ENCODE results near the gene BRMS1.

BRMS1 gene

GRCh38 chr11:66349084-66349386 is 4.1 kb upstream of the BRMS1 start:
- Histone ChIP-seq H3K4me3 (ENCODE audit: low read depth, low read length, poor library complexity, severe bottlenecking) (peak overlapping the region; percentile 69), H2AFZ (ENCODE audit: low read length) (no peak overlapping the region), H3K9me3 (ENCODE audit: low read length) (no peaks in the 10 kb centered on the region), H3K27me3 (ENCODE audit: insufficient read depth, low read length) (no peaks in the 10 kb centered on the region), H3K9me2 (ENCODE audit: low read depth, low read length) (no peaks in the 10 kb centered on the region), H3K27ac (ENCODE audit: low read depth, low read length, poor library complexity, severe bottlenecking) (no peak overlapping the region), H3F3A (ENCODE audit: insufficient read depth, low read length) (0 out of 2 replicates have a peak, but pooled peaks cover 4% of the 10 kb centered on the region), H3K79me2 (ENCODE audit: insufficient read depth, low read length) (peaks cover 5% of the 10 kb centered on the region; the same call in 1 of the 2 replicates), H3K4me2 (ENCODE audit: low read length) (peak overlapping the region; percentile 5; the same call in 1 of the 2 replicates), H4K20me1 (ENCODE audit: insufficient read depth, low read length) (no peaks in the 10 kb centered on the region), H3K9ac (ENCODE audit: low read length) (no peak overlapping the region), H3K36me3 (ENCODE audit: insufficient read depth, low read length) (peaks cover 10% of the 10 kb centered on the region; the same call in 1 of the 2 replicates), H3K4me1 (ENCODE audit: insufficient read depth, low read length, severe bottlenecking) (peaks cover 34% of the 10 kb centered on the region)
- no peak for TF ChIP-seq EZH2 (IDR thresholded peaks at IDR 0.05; ENCODE audit: borderline replicate concordance, low read length)
- TF ChIP-seq CTCF (IDR thresholded peaks at IDR 0.05; ENCODE audit: low read length) = no peak

- no peaks in the 10 kb centered on the region for H4K20me1 ChIP-seq (ENCODE audit: insufficient read depth, low read length)
- H3K9me3 ChIP-seq (ENCODE audit: low read length) = no peaks in the 10 kb centered on the region
- no peak within 1 kb of the TSS for H2AFZ ChIP-seq (ENCODE audit: low read length)
- no peaks in the 10 kb centered on the region for H3K9me2 ChIP-seq (ENCODE audit: low read depth, low read length)
- H3K4me1 ChIP-seq (ENCODE audit: insufficient read depth, low read length, severe bottlenecking) = peaks cover 43% of the 10 kb centered on the region
- H3K27me3 ChIP-seq (ENCODE audit: insufficient read depth, low read length) = no peaks in the 10 kb centered on the region
- TF ChIP-seq EZH2 (IDR thresholded peaks at IDR 0.05; ENCODE audit: borderline replicate concordance, low read length) = no peak
- no peak for TF ChIP-seq CTCF (IDR thresholded peaks at IDR 0.05; ENCODE audit: low read length)
- H3K27ac ChIP-seq (ENCODE audit: low read depth, low read length, poor library complexity, severe bottlenecking) = peak within 1 kb of the TSS; percentile 69
- 0 out of 2 replicates have a peak, but pooled peaks cover 4% of the 10 kb centered on the region for H3F3A ChIP-seq (ENCODE audit: insufficient read depth, low read length)
- H3K9ac ChIP-seq (ENCODE audit: low read length) = peak within 1 kb of the TSS; percentile 83
- peaks cover 9% of the 10 kb centered on the region for H3K79me2 ChIP-seq (ENCODE audit: insufficient read depth, low read length)
- peak within 1 kb of the TSS; percentile 91 for H3K4me2 ChIP-seq (ENCODE audit: low read length)
- peak within 1 kb of the TSS; percentile 96 for H3K4me3 ChIP-seq (ENCODE audit: low read depth, low read length, poor library complexity, severe bottlenecking)
- no peaks in the 10 kb centered on the region for H3K36me3 ChIP-seq (ENCODE audit: insufficient read depth, low read length)
Measured at GRCh38 chr11:66347425-66348276, 2.7 kb upstream of the BRMS1 start, which contains the start of gene B4GAT1. B4GAT1 (minus strand) TSS chr11:66347629; CDS start chr11:66347545, 84 bp downstream.

GRCh38 chr11:66346476-66347424 is 1.8 kb upstream of the BRMS1 start:
- Histone ChIP-seq H3K27me3 (ENCODE audit: insufficient read depth, low read length) (no peaks in the 10 kb centered on the region), H3F3A (ENCODE audit: insufficient read depth, low read length) (0 out of 2 replicates have a peak, but pooled peaks cover 4% of the 10 kb centered on the region), H3K9me2 (ENCODE audit: low read depth, low read length) (no peaks in the 10 kb centered on the region), H3K36me3 (ENCODE audit: insufficient read depth, low read length) (peaks cover 4% of the 10 kb centered on the region; the same call in 1 of the 2 replicates), H3K79me2 (ENCODE audit: insufficient read depth, low read length) (peaks cover 9% of the 10 kb centered on the region), H3K4me2 (ENCODE audit: low read length) (peak overlapping the region; percentile 91), H3K4me1 (ENCODE audit: insufficient read depth, low read length, severe bottlenecking) (peaks cover 43% of the 10 kb centered on the region), H3K9ac (ENCODE audit: low read length) (peak overlapping the region; percentile 83), H2AFZ (ENCODE audit: low read length) (no peak overlapping the region), H4K20me1 (ENCODE audit: insufficient read depth, low read length) (no peaks in the 10 kb centered on the region), H3K4me3 (ENCODE audit: low read depth, low read length, poor library complexity, severe bottlenecking) (peak overlapping the region; percentile 96), H3K9me3 (ENCODE audit: low read length) (no peaks in the 10 kb centered on the region), H3K27ac (ENCODE audit: low read depth, low read length, poor library complexity, severe bottlenecking) (peak overlapping the region; percentile 69)
- TF ChIP-seq CTCF (IDR thresholded peaks at IDR 0.05; ENCODE audit: low read length) = no peak
- TF ChIP-seq EZH2 (IDR thresholded peaks at IDR 0.05; ENCODE audit: borderline replicate concordance, low read length) = no peak
